ENCODE results near the gene OXLD1. TPM values are rescaled to one million over a fixed set of nuclear protein-coding genes. Genes with fewer than 3 reads are reported as not detected.
A peak's percentile ranks its signal among the peaks of the same experiment; 100 is the strongest.

The OXLD1 gene
- total RNA-seq, 4 donors from 2014 or later, result 17.6 to 54.5 (median 37.4) TPM

- TF ChIP-seq CTCF (IDR thresholded peaks at IDR 0.05) (no peak), POLR2A (IDR thresholded peaks at IDR 0.05) (no peak)
Measured at GRCh38 chr17:81700353-81701287, 34.2 kb upstream of the OXLD1 start.

GRCh38 chr17:81697261-81698044, 31.0 kb upstream of the OXLD1 start:
- WGBS, 2 donors, result 81 to 87% methylated on average over 18 to 21 of the region's 25 CpGs
- Histone ChIP-seq H3K4me1 (peaks cover 18 to 22% (median 20%) of the 10 kb centered on the region in 3 donors), H3K27ac (no peak overlapping the region), H3K4me3 (no peak overlapping the region), H3K9me3 (no peaks in the 10 kb centered on the region), H3K36me3 (peaks cover 66 to 93% (median 71%) of the 10 kb centered on the region in 3 donors), H3K27me3 (no peaks in the 10 kb centered on the region)
- TF ChIP-seq CTCF (IDR thresholded peaks at IDR 0.05), result no peak
- TF ChIP-seq POLR2A (IDR thresholded peaks at IDR 0.05), result no peak
- intact Hi-C loops (cut with DNase I), result no loop called here
- no peak for DNase-seq

More at GRCh38 chr17:81700353-81701287, 34.2 kb upstream of the OXLD1 start:
- 83 to 88% methylated on average over 12 of the region's 25 CpGs for WGBS, 2 donors
- H3K4me1 ChIP-seq, result peaks cover 25 to 42% (median 30%) of the 10 kb centered on the region in 3 donors
- H3K27ac ChIP-seq, result no peak overlapping the region
- DNase-seq, result no peak
- intact Hi-C loops (cut with DNase I), result no loop called here
- no peaks in the 10 kb centered on the region for H3K27me3 ChIP-seq
- H3K4me3 ChIP-seq, result peak overlapping the region in 1 of 4 donors; percentile 63
- H3K36me3 ChIP-seq, result peaks cover 35 to 75% (median 50%) of the 10 kb centered on the region in 3 donors
- H3K9me3 ChIP-seq, result no peaks in the 10 kb centered on the region

GRCh38 chr17:81696218-81696941, 30.0 kb upstream of the OXLD1 start:
- Histone ChIP-seq H3K9me3 (no peaks in the 10 kb centered on the region), H3K27ac (no peak overlapping the region), H3K4me1 (peaks cover 8 to 11% (median 9%) of the 10 kb centered on the region in 3 donors), H3K36me3 (peaks cover 73 to 100% (median 80%) of the 10 kb centered on the region in 3 donors), H3K27me3 (no peaks in the 10 kb centered on the region), H3K4me3 (no peak overlapping the region)
- intact Hi-C loops (cut with DNase I), result no loop called here
- no peak for TF ChIP-seq POLR2A (IDR thresholded peaks at IDR 0.05)
- no peak for TF ChIP-seq CTCF (IDR thresholded peaks at IDR 0.05)
- DNase-seq, result no peak
- 91 to 92% methylated on average over 7 of the region's 40 CpGs for WGBS, 2 donors

- Histone ChIP-seq H3K9me3 (no peaks in the 10 kb centered on the region), H3K4me1 (peaks cover 2 to 6% (median 3%) of the 10 kb centered on the region in 3 donors), H3K4me3 (no peak overlapping the region), H3K27ac (no peak overlapping the region), H3K36me3 (peaks cover 74 to 100% (median 86%) of the 10 kb centered on the region in 3 donors), H3K27me3 (no peaks in the 10 kb centered on the region)
- intact Hi-C loops (cut with DNase I), result no loop called here
- TF ChIP-seq CTCF (IDR thresholded peaks at IDR 0.05), result no peak
- no peak for TF ChIP-seq POLR2A (IDR thresholded peaks at IDR 0.05)
- DNase-seq, result no peak
- WGBS, 2 donors, result 67 to 84% methylated on average over 3 to 6 of the region's 22 CpGs
Measured at GRCh38 chr17:81695801-81696200, 29.4 kb upstream of the OXLD1 start.

Data from esophagus squamous epithelium (tissue), 5 donors.